Small intestine (tissue), 16 donors: Measurements from ENCODE around the gene NPAT. TPM values are rescaled to one million over a fixed set of nuclear protein-coding genes. Genes with fewer than 3 reads are reported as not detected.

ENCODE experiments used
- DNase-seq, 2 donors: peaks; one replicate each; pipeline versions ENCODE4 v3.0.0 to v3.0.0-alpha.2; 2013
- FAIRE-seq: peaks from 2 replicates; lab custom pipeline; 2012; peaks lifted over from hg19 to GRCh38; lab: Jason Lieb, UNC
- H3K27ac ChIP-seq, 3 donors: one replicate each; pipeline ENCODE4 v1.5.1; 2013; ENCODE audit warnings: low read length in 2 of 3, mild to moderate bottlenecking in 2 of 3, control low read depth in 1 of 3, inconsistent platforms in 1 of 3, low read depth in 1 of 3, moderate library complexity in 1 of 3
- H3K27me3 ChIP-seq, 3 donors: one replicate each; pipeline ENCODE4 v1.6.1; 2013; ENCODE audit warnings: low read length in 3 of 3, inconsistent platforms in 1 of 3; ENCODE audit not compliant: control insufficient read depth in 3 of 3, insufficient read depth in 3 of 3
- H3K36me3 ChIP-seq, 3 donors: one replicate each; pipeline ENCODE4 v1.6.1; 2013; ENCODE audit warnings: low read length in 3 of 3, inconsistent platforms in 1 of 3, low read depth in 1 of 3, mild to moderate bottlenecking in 1 of 3, moderate library complexity in 1 of 3; ENCODE audit not compliant: control insufficient read depth in 3 of 3, insufficient read depth in 2 of 3
- H3K4me1 ChIP-seq, 3 donors: one replicate each; pipeline ENCODE4 v1.6.1; 2013; ENCODE audit warnings: low read length in 2 of 3, inconsistent platforms in 1 of 3, low read depth in 1 of 3, mild to moderate bottlenecking in 1 of 3, moderate library complexity in 1 of 3; ENCODE audit not compliant: control insufficient read depth in 3 of 3, insufficient read depth in 2 of 3
- H3K4me3 ChIP-seq, 3 donors: one replicate each; pipeline ENCODE4 v1.5.1; 2013; ENCODE audit warnings: low read length in 3 of 3, control low read depth in 1 of 3, inconsistent platforms in 1 of 3, low read depth in 1 of 3, mild to moderate bottlenecking in 1 of 3, moderate library complexity in 1 of 3
- H3K9me3 ChIP-seq, 2 donors: one replicate each; pipeline ENCODE4 v1.6.1; 2013; ENCODE audit warnings: low read depth in 1 of 2, low read length in 1 of 2; ENCODE audit not compliant: control insufficient read depth in 2 of 2, insufficient read depth in 1 of 2
- WGBS, 3 donors: extraction: QIAGEN DNeasy Blood & Tissue Kit; methylation state at CpG; one replicate each; pipeline ENCODE4 v1.1.7; 2013; 5-methylcytosine and 5-hydroxymethylcytosine counted together
- long read RNA-seq, 10 donors: transcript quantifications; one replicate each; lab custom pipeline, GENCODE V29; 2026
- polyA plus RNA-seq, 4 donors: library from polyadenylated mRNA; stranded (reverse) in 3 of 4; unstranded in 1 of 4; fragments of 200-250 nt in 3 of 4; fragments of 120-200 nt in 1 of 4; gene quantifications; one replicate each; pipeline versions ENCODE4 v1.2.1 to v1.2.3, GENCODE V29; 2013
- donor health status: healthy with polysubstance abuse.
- donor health status: control.
- donor health status: control.
- donor health status: Bipolar disorder and iron deficiency.
- donor health status: healthy.

The NPAT gene
- polyA plus RNA-seq = 10 to 100 TPM in 1 of 4 donors, 1 to 10 TPM in 3; 2.7 to 13.8 (median 3.1) TPM
- long read RNA-seq, donor 1 = 0 reads
- long read RNA-seq, donor 2 = 0 reads
- long read RNA-seq, donor 3, partial matches to known transcripts = 11 of 11 reads
- long read RNA-seq, donor 3, other reads (novel, unspliced or antisense) = 0 of 11 reads
- long read RNA-seq, donor 4 = 0 reads
- long read RNA-seq, donor 5 = 0 reads
- long read RNA-seq, donor 6 = 0 reads
- long read RNA-seq, donor 7 = 0 reads
- long read RNA-seq, donor 8 = 0 reads
- long read RNA-seq, donor 9 = 0 reads
- long read RNA-seq, donor 10, partial matches to known transcripts = 5 of 5 reads
- long read RNA-seq, donor 10, other reads (novel, unspliced or antisense) = 0 of 5 reads

DNA sequence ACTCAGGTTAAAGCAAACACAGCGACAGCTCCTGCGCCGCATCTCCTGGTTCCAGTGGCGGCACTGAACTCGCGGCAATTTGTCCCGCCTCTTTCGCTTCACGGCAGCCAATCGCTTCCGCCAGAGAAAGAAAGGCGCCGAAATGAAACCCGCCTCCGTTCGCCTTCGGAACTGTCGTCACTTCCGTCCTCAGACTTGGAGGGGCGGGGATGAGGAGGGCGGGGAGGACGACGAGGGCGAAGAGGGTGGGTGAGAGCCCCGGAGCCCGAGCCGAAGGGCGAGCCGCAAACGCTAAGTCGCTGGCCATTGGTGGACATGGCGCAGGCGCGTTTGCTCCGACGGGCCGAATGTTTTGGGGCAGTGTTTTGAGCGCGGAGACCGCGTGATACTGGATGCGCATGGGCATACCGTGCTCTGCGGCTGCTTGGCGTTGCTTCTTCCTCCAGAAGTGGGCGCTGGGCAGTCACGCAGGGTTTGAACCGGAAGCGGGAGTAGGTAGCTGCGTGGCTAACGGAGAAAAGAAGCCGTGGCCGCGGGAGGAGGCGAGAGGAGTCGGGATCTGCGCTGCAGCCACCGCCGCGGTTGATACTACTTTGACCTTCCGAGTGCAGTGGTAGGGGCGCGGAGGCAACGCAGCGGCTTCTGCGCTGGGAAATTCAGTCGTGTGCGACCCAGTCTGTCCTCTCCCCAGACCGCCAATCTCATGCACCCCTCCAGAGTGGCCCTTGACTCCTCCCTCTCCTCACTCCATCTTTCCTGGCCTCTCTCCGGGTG lies at the start of gene NPAT, which contains the start of gene ATM:
TSS of gene NPAT (minus strand) at position 65 of the 774 bp plus-strand sequence. CDS start 102 bp downstream, outside the sequence.
TSS of gene ATM (plus strand) at position 494 of the 774 bp plus-strand sequence. CDS start 4,558 bp downstream, outside the sequence.
- 0 to 1% (median 0%) methylated on average over 69 to 70 of the region's 70 CpGs for WGBS, 3 donors
- peak within 1 kb of the TSS; percentile 91 to 98 (median 98) for H3K27ac ChIP-seq
- peaks cover 2 to 10% (median 8%) of the 10 kb centered on the region in 3 donors for H3K4me1 ChIP-seq
- FAIRE-seq (no peak), DNase-seq (peak; percentile 99)
- peak within 1 kb of the TSS; percentile 66 to 92 (median 83) for H3K4me3 ChIP-seq
- H3K27me3 ChIP-seq = no peaks in the 10 kb centered on the region
- H3K9me3 ChIP-seq = no peaks in the 10 kb centered on the region
- peaks cover 0 to 4% (median 0%) of the 10 kb centered on the region in 3 donors for H3K36me3 ChIP-seq

DNA sequence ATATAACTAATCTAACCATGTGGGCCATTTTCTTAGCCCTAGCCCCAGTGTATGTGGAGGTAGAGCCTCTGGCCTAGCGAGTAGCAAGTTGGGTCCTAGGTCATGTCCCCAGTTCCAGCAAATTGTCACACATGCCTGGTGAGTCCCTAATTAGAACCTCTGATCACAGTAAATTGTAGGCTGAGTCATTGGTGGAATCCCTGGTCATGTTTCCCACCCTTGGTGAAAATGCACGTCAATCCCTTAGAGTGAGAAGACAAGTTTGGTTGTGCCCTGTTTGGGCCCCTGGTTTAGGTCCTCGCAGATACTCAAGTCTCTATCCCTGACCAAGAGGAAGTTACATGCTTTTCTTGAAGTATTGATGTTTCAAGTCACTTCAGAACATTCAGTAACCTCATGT lies 47.1 kb upstream of the NPAT start:
- H3K36me3 ChIP-seq = peaks cover 2 to 8% (median 5%) of the 10 kb centered on the region in 3 donors
- no peak overlapping the region for H3K27ac ChIP-seq
- FAIRE-seq = no peak
- 89 to 93% (median 91%) methylated on average over 3 of the region's 3 CpGs for whole genome bisulfite sequencing, 3 donors
- H3K4me1 ChIP-seq = no peaks in the 10 kb centered on the region
- no peak for DNase-seq
- H3K9me3 ChIP-seq = no peaks in the 10 kb centered on the region
- no peaks in the 10 kb centered on the region for H3K27me3 ChIP-seq
- no peak overlapping the region for H3K4me3 ChIP-seq

DNA sequence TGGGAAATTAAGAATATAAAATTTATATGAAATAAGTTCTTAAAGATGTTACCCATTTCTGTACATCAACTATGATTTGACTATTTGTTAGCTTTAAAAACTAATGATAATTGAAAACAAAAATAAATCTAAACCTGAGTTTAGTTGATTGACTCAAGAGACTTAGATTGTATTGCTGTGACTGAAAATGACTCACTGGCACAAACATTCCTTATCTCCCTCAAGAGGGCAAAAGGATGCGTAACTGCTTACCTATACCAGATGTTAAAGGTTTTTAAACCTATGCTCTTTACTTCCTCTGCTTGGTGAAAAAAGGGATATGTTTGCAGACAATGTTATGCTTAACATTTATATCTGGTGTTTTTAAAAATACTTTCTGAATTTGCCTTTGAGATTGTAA lies 30.7 kb upstream of the NPAT start:
- Histone ChIP-seq H3K4me1 (no peaks in the 10 kb centered on the region), H3K9me3 (no peaks in the 10 kb centered on the region), H3K36me3 (peaks cover 4 to 14% (median 8%) of the 10 kb centered on the region in 3 donors), H3K27me3 (no peaks in the 10 kb centered on the region), H3K27ac (no peak overlapping the region), H3K4me3 (no peak overlapping the region)
- 82 to 98% (median 91%) methylated on average over 1 of the region's 1 CpG for WGBS, 3 donors
- DNase-seq (peak in 1 of 2 donors; percentile 13), FAIRE-seq (no peak)

DNA sequence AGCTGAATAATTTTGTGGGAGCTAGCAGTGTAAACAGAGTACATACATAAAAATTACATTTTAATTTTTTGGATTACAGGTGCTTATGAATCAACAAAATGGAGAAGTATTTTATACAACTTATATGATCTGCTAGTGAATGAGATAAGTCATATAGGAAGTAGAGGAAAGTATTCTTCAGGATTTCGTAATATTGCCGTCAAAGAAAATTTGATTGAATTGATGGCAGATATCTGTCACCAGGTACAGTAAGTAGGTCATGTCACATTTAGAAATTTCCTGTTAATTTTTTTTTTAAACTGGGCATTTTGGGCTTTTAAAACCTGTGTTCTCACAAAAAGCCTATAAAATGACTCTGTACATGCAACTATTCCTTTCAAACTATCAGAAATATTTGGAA lies 24.4 kb upstream of the NPAT start:
- no peak for DNase-seq
- H3K9me3 ChIP-seq = no peaks in the 10 kb centered on the region
- no peaks in the 10 kb centered on the region for H3K4me1 ChIP-seq
- no peak for FAIRE-seq
- peaks cover 2 to 5% (median 3%) of the 10 kb centered on the region in 3 donors for H3K36me3 ChIP-seq
- no peaks in the 10 kb centered on the region for H3K27me3 ChIP-seq
- WGBS, 3 donors = 77 to 92% (median 88%) methylated on average over 2 of the region's 2 CpGs
- no peak overlapping the region for H3K4me3 ChIP-seq
- H3K27ac ChIP-seq = no peak overlapping the region

DNA sequence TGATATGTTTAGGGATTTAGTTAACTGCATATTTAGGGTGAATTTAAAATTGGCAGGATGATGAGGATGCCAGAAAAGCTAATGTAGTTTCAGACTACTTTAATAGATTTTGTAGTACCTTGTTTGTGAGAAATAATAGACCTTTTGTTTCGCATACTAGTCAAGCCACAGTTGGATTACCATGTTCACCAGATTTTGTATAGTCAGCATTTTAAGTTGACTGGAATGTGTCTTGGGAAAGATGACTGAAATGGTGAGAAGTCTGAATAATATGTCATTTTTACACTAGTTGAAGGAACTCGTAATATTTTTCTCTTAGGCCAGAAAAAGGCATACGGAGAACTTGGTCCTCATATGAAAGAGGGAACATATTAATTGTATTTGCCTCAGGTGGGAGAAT lies 23.9 kb upstream of the NPAT start:
- Histone ChIP-seq H3K4me3 (no peak overlapping the region), H3K9me3 (no peaks in the 10 kb centered on the region), H3K27me3 (no peaks in the 10 kb centered on the region), H3K27ac (no peak overlapping the region), H3K36me3 (peaks cover 1 to 5% (median 2%) of the 10 kb centered on the region in 3 donors), H3K4me1 (no peaks in the 10 kb centered on the region)
- FAIRE-seq (no peak), DNase-seq (no peak)
- 72 to 99% (median 87%) methylated on average over 3 of the region's 3 CpGs for WGBS, 3 donors

DNA sequence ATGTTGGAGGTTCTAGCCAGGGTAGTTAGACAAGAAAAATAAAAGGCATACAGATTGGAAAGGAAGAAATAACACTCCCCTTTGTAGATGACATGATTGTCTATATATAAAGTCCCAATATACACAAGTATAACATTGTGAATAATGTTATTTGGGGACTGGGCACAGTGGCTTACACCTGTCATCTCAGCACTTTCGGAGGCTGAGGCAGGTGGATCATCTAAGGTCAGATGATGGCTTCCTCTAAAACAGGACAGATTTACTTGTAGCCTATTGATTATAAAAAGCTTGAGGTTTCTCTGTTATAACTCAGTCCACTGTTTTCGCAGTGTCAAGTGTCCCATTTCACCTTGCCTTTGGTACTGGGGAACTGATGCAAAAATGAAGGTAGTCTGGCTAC lies 20.0 kb upstream of the NPAT start:
- DNase-seq (no peak), FAIRE-seq (no peak)
- H3K27ac ChIP-seq = no peak overlapping the region
- H3K4me1 ChIP-seq = no peaks in the 10 kb centered on the region
- no peaks in the 10 kb centered on the region for H3K27me3 ChIP-seq
- peaks cover 1 to 7% (median 3%) of the 10 kb centered on the region in 3 donors for H3K36me3 ChIP-seq
- no peak overlapping the region for H3K4me3 ChIP-seq
- no peaks in the 10 kb centered on the region for H3K9me3 ChIP-seq
- 98 to 100% (median 100%) methylated on average over 2 of the region's 2 CpGs for WGBS, 3 donors

DNA sequence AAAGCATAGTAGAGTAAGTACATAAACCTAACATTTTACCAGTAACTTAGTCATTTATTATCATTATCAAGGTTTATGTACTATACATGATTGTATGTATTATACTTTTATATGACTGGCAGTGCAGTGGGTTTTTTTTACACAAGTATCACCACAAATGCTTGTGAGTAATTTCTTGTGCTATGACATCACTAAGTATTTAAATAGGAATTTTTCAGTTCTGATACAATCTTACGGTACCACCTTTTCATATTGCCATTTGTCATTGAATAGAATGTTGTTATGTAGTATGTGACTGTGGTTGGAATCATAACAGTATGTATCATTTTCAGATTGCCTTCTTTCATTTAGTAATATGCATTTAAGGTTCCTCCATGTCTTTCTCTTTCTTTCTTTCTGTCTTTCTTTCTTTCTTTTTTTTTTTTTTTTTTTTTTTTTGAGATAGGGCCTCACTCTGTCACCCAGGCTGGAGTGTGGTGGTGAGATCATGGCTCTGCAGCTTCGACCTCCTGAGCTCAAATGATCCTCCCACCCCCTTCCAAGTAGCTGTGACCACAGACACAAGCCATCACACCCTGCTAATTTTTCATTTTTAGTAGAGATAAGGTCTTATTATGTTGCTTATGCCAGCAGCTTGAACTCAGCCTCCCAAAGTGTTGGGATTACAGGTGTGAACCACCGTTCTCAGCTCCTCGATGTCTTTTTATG lies 19.0 kb upstream of the NPAT start:
- DNase-seq (no peak), FAIRE-seq (no peak)
- no peaks in the 10 kb centered on the region for H3K27me3 ChIP-seq
- H3K4me3 ChIP-seq = no peak overlapping the region
- H3K9me3 ChIP-seq = no peaks in the 10 kb centered on the region
- no peaks in the 10 kb centered on the region for H3K4me1 ChIP-seq
- H3K36me3 ChIP-seq = peaks cover 1 to 7% (median 3%) of the 10 kb centered on the region in 3 donors
- H3K27ac ChIP-seq = no peak overlapping the region
- 76 to 93% (median 93%) methylated on average over 4 of the region's 4 CpGs for WGBS, 3 donors

DNA sequence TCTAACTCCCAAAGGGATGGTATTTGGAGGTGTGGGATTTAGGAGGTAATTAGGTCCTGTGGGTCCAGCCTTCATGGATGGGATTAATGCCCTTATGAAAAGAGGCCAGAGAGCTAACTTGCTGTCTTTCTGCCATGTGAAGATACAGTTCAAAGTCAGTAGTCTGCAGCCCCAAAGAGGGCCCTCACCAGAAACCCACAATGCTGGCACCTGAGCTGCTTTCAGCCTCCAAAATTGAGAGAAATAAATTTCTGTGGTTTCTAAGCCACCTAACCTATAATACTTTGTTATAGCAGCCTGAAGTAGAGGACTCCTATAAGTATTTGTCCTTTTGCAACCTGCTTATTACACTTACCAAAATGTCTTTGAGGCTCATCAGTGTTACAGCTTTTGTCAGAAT lies 16.6 kb upstream of the NPAT start:
- Histone ChIP-seq H3K36me3 (peaks cover 1 to 7% (median 4%) of the 10 kb centered on the region in 3 donors), H3K27ac (no peak overlapping the region)
- no peak for FAIRE-seq

More for the DNA sequence above, 16.6 kb upstream of the NPAT start:
- no peak for DNase-seq
- H3K4me1 ChIP-seq = no peaks in the 10 kb centered on the region
- H3K9me3 ChIP-seq = no peaks in the 10 kb centered on the region
- H3K27me3 ChIP-seq = no peaks in the 10 kb centered on the region
- H3K4me3 ChIP-seq = no peak overlapping the region
